H54 (cell line): ENCODE results near the gene ZNF273.
"Not testable (repeated sequence)": the region's sequence is repeated elsewhere in the genome, so short reads cannot be mapped to it uniquely, and the experiment has no call there.

Source experiments
- DNase-seq: peaks from one replicate; pipeline ENCODE4 v3.0.0; 2011; ENCODE audit warnings: low spot score, mixed read lengths; ENCODE audit not compliant: insufficient read length
- FAIRE-seq: peaks from 3 replicates; lab custom pipeline; 2011; peaks lifted over from hg19 to GRCh38; lab: Jason Lieb, UNC
- POLR2A ChIP-seq: IDR thresholded peaks from 2 replicates; pipeline ENCODE4 v1.6.1; 2011; ENCODE audit warnings: low read depth, mild to moderate bottlenecking, low read length

Gene ZNF273

GRCh38 chr7:64902806-64903721 lies at the start of gene ZNF273:
TSS of gene ZNF273 (plus strand) at chr7:64903273. CDS start at chr7:64903318, 45 bp downstream.
- peak; percentile 83 for TF ChIP-seq POLR2A
- FAIRE-seq = peak; percentile 84

GRCh38 chr7:64853679-64854078 lies 49.4 kb upstream of the ZNF273 start:
- DNase-seq = no peak
- TF ChIP-seq POLR2A = no peak
- FAIRE-seq = no peak

More at GRCh38 chr7:64902806-64903721, at the start of gene ZNF273:
- DNase-seq = peak; percentile 59

- no peak for FAIRE-seq
- no peak for TF ChIP-seq POLR2A
- no peak for DNase-seq
Measured at GRCh38 chr7:64854969-64855368, 48.1 kb upstream of the ZNF273 start.

GRCh38 chr7:64863021-64863420 lies 40.1 kb upstream of the ZNF273 start:
- FAIRE-seq (no peak), DNase-seq (no peak)
- no peak for TF ChIP-seq POLR2A

GRCh38 chr7:64863530-64863929 lies 39.5 kb upstream of the ZNF273 start:
- not testable (repeated sequence) for DNase-seq, FAIRE-seq

- no peak for FAIRE-seq
- no peak for DNase-seq
- TF ChIP-seq POLR2A = no peak
Measured at GRCh38 chr7:64863969-64864368, 39.1 kb upstream of the ZNF273 start.

- FAIRE-seq = no peak
- DNase-seq = no peak
- TF ChIP-seq POLR2A = no peak
Measured at GRCh38 chr7:64867863-64868440, 35.1 kb upstream of the ZNF273 start.

GRCh38 chr7:64868499-64868898 lies 34.6 kb upstream of the ZNF273 start:
- no peak for TF ChIP-seq POLR2A
- no peak for FAIRE-seq
- DNase-seq = no peak

- DNase-seq (no peak), FAIRE-seq (no peak)
- TF ChIP-seq POLR2A = no peak
Measured at GRCh38 chr7:64869121-64869725, 33.9 kb upstream of the ZNF273 start.

- DNase-seq (no peak), FAIRE-seq (no peak)
- TF ChIP-seq POLR2A = no peak
Measured at GRCh38 chr7:64869912-64870562, 33.0 kb upstream of the ZNF273 start.

GRCh38 chr7:64870656-64871055 lies 32.4 kb upstream of the ZNF273 start:
- DNase-seq (no peak), FAIRE-seq (no peak)
- no peak for TF ChIP-seq POLR2A

- FAIRE-seq (no peak), DNase-seq (no peak)
- TF ChIP-seq POLR2A = no peak
Measured at GRCh38 chr7:64871761-64872160, 31.3 kb upstream of the ZNF273 start.

- TF ChIP-seq POLR2A = no peak
- FAIRE-seq (no peak), DNase-seq (no peak)
Measured at GRCh38 chr7:64872351-64873154, 30.5 kb upstream of the ZNF273 start.

- FAIRE-seq = no peak
- no peak for TF ChIP-seq POLR2A
- no peak for DNase-seq
Measured at GRCh38 chr7:64873155-64873500, 29.9 kb upstream of the ZNF273 start.
